DND-41 (cell line): ENCODE data around the gene PAM.

Source experiments
- CTCF ChIP-seq: IDR thresholded peaks from 2 replicates; pipeline ENCODE4 v1.5.1; 2012; ENCODE audit warnings: borderline replicate concordance, low read length, moderate library complexity, mild to moderate bottlenecking; ENCODE audit not compliant: poor library complexity, severe bottlenecking; ENCODE audit errors: extremely low read depth
- EZH2 ChIP-seq: IDR thresholded peaks from 3 replicates; pipeline ENCODE4 v1.6.1; 2012; ENCODE audit warnings: borderline replicate concordance, low read depth, mild to moderate bottlenecking, moderate library complexity, low read length, inconsistent platforms; ENCODE audit not compliant: severe bottlenecking

DNA sequence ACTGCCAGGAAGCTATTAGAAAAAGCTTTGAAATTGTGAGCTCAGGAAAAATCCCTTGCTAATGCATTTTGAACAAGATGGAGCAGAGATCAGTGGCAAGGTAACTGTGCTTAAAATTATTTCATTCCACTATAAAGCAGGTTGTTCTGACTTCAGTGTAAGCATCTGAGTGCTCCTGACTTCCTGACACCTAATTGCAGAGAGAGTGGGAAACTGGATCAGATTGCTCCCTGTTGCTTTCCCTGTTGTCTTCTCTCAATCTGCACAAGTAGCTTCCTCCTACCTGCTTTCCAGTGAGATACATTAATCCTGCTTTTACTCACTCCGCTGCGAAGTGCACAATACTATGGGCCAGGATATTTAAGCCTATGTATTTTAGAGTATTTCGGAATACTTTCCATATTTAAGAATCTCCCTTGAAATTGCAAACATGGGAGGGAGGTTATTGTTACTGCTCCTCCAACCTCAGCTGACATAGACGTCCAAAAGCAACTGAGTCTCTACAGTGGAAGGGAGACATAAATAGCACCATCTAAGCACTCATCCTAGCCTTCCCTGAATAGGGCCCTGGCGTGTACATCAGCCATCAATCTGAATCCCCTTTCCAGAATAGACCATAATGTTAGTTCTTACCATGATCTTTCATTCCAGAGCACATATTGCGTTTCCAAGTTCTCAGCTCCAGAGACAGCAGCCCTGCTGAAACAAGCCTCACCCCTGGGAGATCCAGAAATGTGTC lies 178.8 kb downstream of the PAM start:
- TF ChIP-seq CTCF (no peak), EZH2 (no peak)
